Cardiac septum (tissue), 1 donor: ENCODE results near the gene SLC16A11. TPM values are rescaled to one million over a fixed set of nuclear protein-coding genes. Genes with fewer than 3 reads are reported as not detected.
"Not testable (repeated sequence)": the region's sequence is repeated elsewhere in the genome, so short reads cannot be mapped to it uniquely, and the experiment has no call there.

Experiments used
- DNase-seq: peaks from one replicate; pipeline ENCODE4 v3.0.0-alpha.2; 2020; ENCODE audit warnings: low spot score
- intact Hi-C: fragments of 100-400 bp; cut with DNase I; formaldehyde crosslinking; loops from one replicate; pipeline ENCODE4 v1.14.0; 2022
- total RNA-seq: library from RNA; stranded (reverse); fragmentation: NEBNext Ultra II Directional; extraction: Animal tissue kit (Norgen Biotek cat#: 25700); gene quantifications from one replicate; pipeline ENCODE4 v1.2.1, GENCODE V29; 2021
- donor health status: DM: no; HTN: no; CAD: no.

SLC16A11 gene
- total RNA-seq, 1 donor from 2014 or later = 1.1 TPM

DNA sequence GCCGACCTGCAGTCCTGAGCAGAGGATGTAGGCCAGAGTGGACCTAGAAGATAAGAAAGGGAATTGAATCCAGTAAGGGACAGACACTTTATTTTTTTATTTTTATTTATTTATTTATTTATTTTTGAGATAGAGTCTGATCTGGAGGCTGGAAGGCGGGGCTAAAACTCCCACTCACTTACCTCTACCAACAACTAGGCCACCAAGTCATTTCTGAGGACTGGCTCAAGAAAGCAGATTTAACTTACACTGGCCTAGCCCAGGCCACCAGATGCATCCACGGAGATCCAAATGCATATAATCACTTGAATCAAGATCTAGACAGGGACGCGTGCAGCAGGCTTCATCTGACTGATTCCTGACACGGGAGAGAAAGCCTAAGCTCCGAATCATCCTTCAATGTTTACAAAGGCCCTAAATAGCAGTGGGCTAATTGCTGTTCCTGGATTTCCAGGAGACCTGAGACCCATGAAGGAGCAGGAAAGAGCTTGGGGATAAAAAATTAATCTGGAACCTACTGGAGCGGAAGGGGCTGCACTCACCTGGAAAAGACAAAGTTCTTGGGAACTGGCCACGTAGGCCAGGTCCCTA, 49.1 kb downstream of the SLC16A11 start:
- no peak for DNase-seq
- intact Hi-C loops = no loop called here

DNA sequence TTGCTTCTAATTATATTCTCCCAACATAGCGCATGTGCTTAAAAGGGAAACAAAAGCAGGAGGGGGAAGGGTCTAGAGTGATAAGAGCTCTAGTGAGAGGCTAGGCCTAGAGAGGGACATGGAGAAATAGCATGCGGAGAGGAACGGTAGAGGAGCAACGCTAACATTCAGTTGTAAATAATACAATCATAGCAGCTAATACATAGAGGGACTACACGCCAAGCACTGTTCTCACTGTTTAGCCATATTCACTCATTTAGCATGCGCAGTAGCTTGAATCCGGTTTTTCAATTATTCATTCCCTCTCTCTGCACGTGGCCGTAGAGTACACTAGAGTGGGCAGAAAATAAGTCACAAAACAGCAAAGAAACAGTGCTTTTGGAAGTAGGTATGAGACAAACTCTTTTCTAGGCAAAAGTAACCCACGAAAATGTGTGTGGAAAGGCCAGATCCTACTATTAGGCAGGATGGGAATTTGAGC, 49.7 kb downstream of the SLC16A11 start:
- DNase-seq = no peak

GRCh38 chr17:6993613-6994056, 50.3 kb downstream of the SLC16A11 start:
- intact Hi-C loops = not testable (repeated sequence)

More for the DNA sequence above, 49.7 kb downstream of the SLC16A11 start:
- intact Hi-C loops = no loop called here

More at GRCh38 chr17:6993613-6994056, 50.3 kb downstream of the SLC16A11 start:
- not testable (repeated sequence) for DNase-seq

Other genes with a start within 250 kb of the SLC16A11 start
- not detected for gene TEKT1, start 212.4 kb downstream of the SLC16A11 start, total RNA-seq
- gene ALOX12, start 48.0 kb downstream of the SLC16A11 start, total RNA-seq = not detected
- gene RNASEK, start 31.5 kb downstream of the SLC16A11 start, total RNA-seq = 171 TPM
- 8.8 TPM for gene BCL6B, start 21.0 kb downstream of the SLC16A11 start, total RNA-seq
- gene SLC16A13, start 8.1 kb downstream of the SLC16A11 start, total RNA-seq = 0.48 TPM
- 3.0 TPM for gene CLEC10A, start 36.2 kb upstream of the SLC16A11 start, total RNA-seq
- gene ASGR2, start 70.7 kb upstream of the SLC16A11 start, total RNA-seq = 0.24 TPM
- 0.54 TPM for gene ASGR1, start 135.3 kb upstream of the SLC16A11 start, total RNA-seq
- 16.0 TPM for gene DLG4, start 175.7 kb upstream of the SLC16A11 start, total RNA-seq
- gene ACADVL, start 175.8 kb upstream of the SLC16A11 start, total RNA-seq = 966 TPM
- gene DVL2, start 190.4 kb upstream of the SLC16A11 start, total RNA-seq = 22.5 TPM
- 20.5 TPM for gene PHF23, start 195.4 kb upstream of the SLC16A11 start, total RNA-seq
- gene GABARAP, start 198.4 kb upstream of the SLC16A11 start, total RNA-seq = 449 TPM
- gene CTDNEP1, start 207.6 kb upstream of the SLC16A11 start, total RNA-seq = 111 TPM
- gene ELP5, start 208.1 kb upstream of the SLC16A11 start, total RNA-seq = 57.5 TPM
- 0.75 TPM for gene CLDN7, start 218.4 kb upstream of the SLC16A11 start, total RNA-seq
- 73.5 TPM for gene SLC2A4, start 237.6 kb upstream of the SLC16A11 start, total RNA-seq